Kidney (tissue), 14 donors: ENCODE measurements around the gene MYH10. TPM values are rescaled to one million over a fixed set of nuclear protein-coding genes. Genes with fewer than 3 reads are reported as not detected.

Experiments
- DNase-seq, 5 donors: peaks; one replicate each; pipeline ENCODE4 v3.0.0-alpha.2; 2013 to 2020
- FAIRE-seq: peaks from 2 replicates; lab custom pipeline; 2012; peaks lifted over from hg19 to GRCh38; lab: Jason Lieb, UNC
- H3K27ac ChIP-seq, 2 donors: one replicate each; pipeline ENCODE4 v1.7.0; 2013; ENCODE audit warnings: low read depth in 2 of 2, low read length in 2 of 2, inconsistent platforms in 1 of 2
- H3K27me3 ChIP-seq: one replicate; pipeline ENCODE4 v1.7.1; 2013; ENCODE audit warnings: low read length, inconsistent platforms; ENCODE audit not compliant: control insufficient read depth, insufficient read depth
- H3K36me3 ChIP-seq, 3 donors: one replicate each; pipeline versions ENCODE4 v1.7.0 to v1.7.1; 2013; ENCODE audit warnings: low read length in 3 of 3, control low read depth in 1 of 3, inconsistent platforms in 1 of 3; ENCODE audit not compliant: insufficient read depth in 3 of 3, control insufficient read depth in 2 of 3
- H3K4me1 ChIP-seq, 3 donors: one replicate each; pipeline versions ENCODE4 v1.7.0 to v1.7.1; 2013; ENCODE audit warnings: low read length in 3 of 3, inconsistent platforms in 1 of 3, low read depth in 1 of 3; ENCODE audit not compliant: control insufficient read depth in 2 of 3, insufficient read depth in 2 of 3
- H3K4me3 ChIP-seq, 3 donors: one replicate each; pipeline versions ENCODE4 v1.7.0 to v1.8.1; 2013; ENCODE audit warnings: low read length in 3 of 3, control low read depth in 1 of 3, inconsistent platforms in 1 of 3
- H3K9ac ChIP-seq, 3 donors: one replicate each; pipeline versions ENCODE4 v1.7.0 to v1.7.1; 2013; ENCODE audit warnings: low read length in 3 of 3, control low read depth in 1 of 3, inconsistent platforms in 1 of 3
- H3K9me3 ChIP-seq, 3 donors: one replicate each; pipeline versions ENCODE4 v1.7.0 to v1.7.1; 2013; ENCODE audit warnings: low read length in 3 of 3, control low read depth in 1 of 3, inconsistent platforms in 1 of 3; ENCODE audit not compliant: control insufficient read depth in 2 of 3, insufficient read depth in 1 of 3
- CTCF ChIP-seq: IDR thresholded peaks from 3 replicates; pipeline ENCODE4 v1.5.1; 2012; ENCODE audit warnings: mild to moderate bottlenecking, moderate library complexity, borderline replicate concordance; ENCODE audit not compliant: insufficient read depth; ENCODE audit errors: extremely low read depth
- intact Hi-C: fragments of 100-400 bp; cut with DNase I; formaldehyde crosslinking; loops from one replicate; pipeline ENCODE4 v1.11.1; 2022
- polyA plus RNA-seq: library from polyadenylated mRNA; stranded (reverse); fragments of 350-450 nt; fragmentation: Illumina TruSeq; extraction: RNeasy Lipid Tissue Mini Kit (QIAGEN cat#74804); gene quantifications from one replicate; pipeline ENCODE4 v1.2.3, GENCODE V29; 2014; ENCODE audit warnings: low read depth, low replicate concordance; ENCODE audit not compliant: insufficient read depth
- total RNA-seq: library from RNA; stranded (reverse); fragmentation: NEBNext Ultra II Directional; extraction: Animal tissue kit (Norgen Biotek cat#: 25700); gene quantifications from one replicate; pipeline ENCODE4 v1.2.1, GENCODE V29; 2021
- donor health status: control.
- donor health status: control.
- donor health status: control.
- donor health status: control.
- donor health status: control.
- donor health status: DM: yes; HTN: yes; CAD: no.
- donor health status: Normal renal cell carcinoma (clear cell type).

The MYH10 gene
- total and polyA plus RNA-seq, 2 donors from 2014 or later = 23.6 to 104 TPM

GRCh38 chr17:8496081-8496480 is 134.4 kb downstream of the MYH10 start:
- DNase-seq = no peak
- intact Hi-C loops = no loop called here

GRCh38 chr17:8494506-8495111 is 135.9 kb downstream of the MYH10 start:
- no peak for FAIRE-seq
- no peak overlapping the region for H3K4me3 ChIP-seq
- DNase-seq = no peak
- TF ChIP-seq CTCF = no peak
- no peak overlapping the region for H3K9ac ChIP-seq
- no peaks in the 10 kb centered on the region for H3K4me1 ChIP-seq
- intact Hi-C loops = no loop called here
- H3K36me3 ChIP-seq = peaks cover 14 to 37% (median 33%) of the 10 kb centered on the region in 3 donors
- H3K9me3 ChIP-seq = no peaks in the 10 kb centered on the region
- no peaks in the 10 kb centered on the region for H3K27me3 ChIP-seq
- H3K27ac ChIP-seq = no peak overlapping the region

More at GRCh38 chr17:8496081-8496480, 134.4 kb downstream of the MYH10 start:
- Histone ChIP-seq H3K4me3 (no peak overlapping the region), H3K36me3 (peaks cover 24 to 40% (median 38%) of the 10 kb centered on the region in 3 donors), H3K4me1 (no peaks in the 10 kb centered on the region), H3K27ac (no peak overlapping the region), H3K27me3 (no peaks in the 10 kb centered on the region), H3K9ac (no peak overlapping the region), H3K9me3 (no peaks in the 10 kb centered on the region)
- no peak for FAIRE-seq
- TF ChIP-seq CTCF = no peak

- H3K9ac ChIP-seq = no peak overlapping the region
- FAIRE-seq (no peak), DNase-seq (no peak)
- no peak overlapping the region for H3K4me3 ChIP-seq
- no peaks in the 10 kb centered on the region for H3K4me1 ChIP-seq
- intact Hi-C loops = no loop called here
- no peak overlapping the region for H3K27ac ChIP-seq
- H3K36me3 ChIP-seq = peaks cover 13 to 31% (median 27%) of the 10 kb centered on the region in 3 donors
- no peaks in the 10 kb centered on the region for H3K9me3 ChIP-seq
- H3K27me3 ChIP-seq = no peaks in the 10 kb centered on the region
- no peak for TF ChIP-seq CTCF
Observed at GRCh38 chr17:8494021-8494420, 136.5 kb downstream of the MYH10 start.
